HepG2 (cell line): ENCODE measurements around the gene ZNF697. TPM values are rescaled to one million over a fixed set of nuclear protein-coding genes. Genes with fewer than 3 reads are reported as not detected.

Experiments
- ATAC-seq: fragments of 200-7000 bp; cut with Tn5 transposase; 3 replicates; pipeline ENCODE4 v1.9.1; 2020; ENCODE audit warnings: mild to moderate bottlenecking, moderate library complexity
- BruUV-seq: library from RNA; stranded (reverse); fragments of 400-500 nt; replicated peaks from 2 replicates; lab custom pipeline; 2021; lab: Mats Ljungman, UMichigan
- CTCF ChIA-PET: fragments of 300-600 bp; formaldehyde crosslinking; extraction: SDS; loops from one replicate; lab custom pipeline; 2021; ENCODE audit warnings: low total read pairs, inconsistent platforms, low intra/inter-chr PET ratio; lab: Yijun Ruan, JAX
- POLR2A ChIA-PET: fragments of 350-600 bp; sonication (Branson Sonifier 250); formaldehyde crosslinking; loops from one replicate; lab custom pipeline; 2020; ENCODE audit warnings: antibody characterized with exemption, inconsistent platforms; lab: Yijun Ruan, JAX
- DNase-seq: peaks from one replicate; pipeline ENCODE4 v3.0.0-alpha.2; 2015; ENCODE audit warnings: low spot score
- FAIRE-seq: peaks from 3 replicates; lab custom pipeline; 2011; peaks lifted over from hg19 to GRCh38; lab: Jason Lieb, UNC
- H2AFZ ChIP-seq: one replicate; pipeline ENCODE4 v1.6.1; 2011; ENCODE audit warnings: low read length, inconsistent platforms
- H3K27ac ChIP-seq: fragments of 300-600 bp; 3 replicates; pipeline ENCODE4 v1.8.0; 2011; ENCODE audit warnings: mixed run types, mild to moderate bottlenecking, mixed read lengths, low read length, inconsistent platforms; ENCODE audit not compliant: insufficient read depth; ENCODE audit errors: extremely low read length
- H3K27me3 ChIP-seq, 2 experiments: fragments of 200-600 bp in 1 of 2; 2 replicates in 1 of 2; 3 replicates in 1 of 2; pipeline versions ENCODE4 v1.6.0 to v1.8.0; 2011; ENCODE audit warnings: low read length in 2 of 2, mild to moderate bottlenecking in 2 of 2, moderate library complexity in 2 of 2, inconsistent platforms in 1 of 2; ENCODE audit not compliant: insufficient read depth in 2 of 2, control insufficient read depth in 1 of 2
- H3K36me3 ChIP-seq, 2 experiments: fragments of 200-600 bp in 1 of 2; replicated peaks in 1 of 2; 2 replicates in 1 of 2; 3 replicates in 1 of 2; pipeline versions ENCODE4 v1.5.1 to v1.8.0; 2011; ENCODE audit warnings: low read length in 2 of 2, inconsistent platforms in 1 of 2; ENCODE audit not compliant: insufficient read depth in 2 of 2, control insufficient read depth in 1 of 2
- H3K4me1 ChIP-seq: 2 replicates; pipeline ENCODE4 v1.5.1; 2012; ENCODE audit warnings: low read length, inconsistent platforms; ENCODE audit not compliant: insufficient read depth
- H3K4me2 ChIP-seq: 2 replicates; pipeline ENCODE4 v1.6.0; 2011; ENCODE audit warnings: low read depth, low read length, inconsistent platforms
- H3K4me3 ChIP-seq, 3 experiments: fragments of 200-600 bp in 1 of 3; sonication (generic), shearing (Covaris generic) in 1 of 3; replicated peaks in 1 of 3; 2 replicates each; pipeline ENCODE4 v1.5.1; 2011 to 2016; ENCODE audit warnings: low read length in 3 of 3, inconsistent platforms in 2 of 3, low read depth in 2 of 3, mild to moderate bottlenecking in 2 of 3, control low read depth in 1 of 3, mixed read lengths in 1 of 3; ENCODE audit not compliant: insufficient read depth in 1 of 3
- H3K79me2 ChIP-seq: one replicate; pipeline ENCODE4 v1.6.1; 2011; ENCODE audit warnings: low read length, inconsistent platforms; ENCODE audit not compliant: insufficient read depth
- H3K9ac ChIP-seq: 2 replicates; pipeline ENCODE4 v1.6.0; 2011; ENCODE audit warnings: mild to moderate bottlenecking, low read depth, low read length, inconsistent platforms; ENCODE audit not compliant: insufficient read depth
- H3K9me3 ChIP-seq: 2 replicates; pipeline ENCODE4 v1.5.1; 2012; ENCODE audit warnings: mild to moderate bottlenecking, low read length
- H4K20me1 ChIP-seq: 2 replicates; pipeline ENCODE4 v1.6.0; 2011; ENCODE audit warnings: inconsistent platforms, mild to moderate bottlenecking, low read length, moderate library complexity; ENCODE audit not compliant: insufficient read depth
- CEBPB ChIP-seq: IDR thresholded peaks from 2 replicates; pipeline ENCODE4 v1.6.1; 2011; ENCODE audit warnings: low read depth, low read length, improper control_type of control experiment, borderline replicate concordance
- HOXA5 ChIP-seq: sonication (generic); formaldehyde crosslinking; IDR thresholded peaks from 2 replicates; pipeline ENCODE4 v1.4.0; 2020; ENCODE audit warnings: missing genetic modification reagents
- JUND ChIP-seq: sonication (generic); formaldehyde crosslinking; IDR thresholded peaks from 2 replicates; pipeline ENCODE4 v1.8.0; 2022; ENCODE audit warnings: mild to moderate bottlenecking, missing genetic modification reagents
- RFX3 ChIP-seq: IDR thresholded peaks from 2 replicates; pipeline ENCODE4 v1.6.1; 2016; ENCODE audit warnings: missing biosample characterization, missing genetic modification reagents
- SMARCC2 ChIP-seq: fragments of 450-650 bp; IDR thresholded peaks from 2 replicates; pipeline ENCODE4 v1.6.1; 2017; ENCODE audit warnings: antibody characterized with exemption, mild to moderate bottlenecking
- ZNF224 ChIP-seq: sonication (generic); formaldehyde crosslinking; IDR thresholded peaks from 2 replicates; pipeline ENCODE4 v1.5.0; 2020; ENCODE audit warnings: mild to moderate bottlenecking, missing genetic modification reagents
- ZNF614 ChIP-seq: IDR thresholded peaks from 2 replicates; pipeline ENCODE4 v1.6.1; 2018; ENCODE audit warnings: missing biosample characterization, missing genetic modification reagents, inconsistent platforms, borderline replicate concordance
- WGBS: methylation state at CpG from one replicate; pipeline ENCODE4 v1.1.6; 2017; ENCODE audit warnings: low lambda C conversion rate; 5-methylcytosine and 5-hydroxymethylcytosine counted together
- in situ Hi-C: cut with HindIII; loops from 2 replicates; pipeline ENCODE4 v1.10.0; 2017; ENCODE audit warnings: low pct_unique_long_range_greater_than_20kb; ENCODE audit not compliant: extremely low pct_ligation_motif_present
- intact Hi-C: fragments of 100-400 bp; cut with micrococcal nuclease; formaldehyde crosslinking; loops from one replicate; pipeline ENCODE4 v1.10.0; 2022; ENCODE audit not compliant: unreplicated experiment
- polyA plus RNA-seq, 8 experiments: library from polyadenylated mRNA; depleted of rRNA in 3 of 8; stranded (reverse) in 7 of 8; unstranded in 1 of 8; fragments of >200 nt; fragmentation: Illumina TruSeq in 4 of 8; extraction: Trizol in 4 of 8; gene quantifications; 2 replicates each; pipeline versions ENCODE4 v1.2.1 to v1.2.3, GENCODE V29; 2011 to 2016; ENCODE audit warnings: low read depth in 4 of 8, missing spikeins in 1 of 8, mixed read lengths in 1 of 8; ENCODE audit not compliant: insufficient read depth in 1 of 8
- total RNA-seq, 5 experiments: library from RNA; depleted of rRNA; stranded (reverse); fragments of >200 nt; fragmentation: Illumina TruSeq; extraction: Trizol; gene quantifications; 2 replicates each; pipeline ENCODE4 v1.2.3, GENCODE V29; 2016; ENCODE audit warnings: low read depth in 1 of 5

The ZNF697 gene
- total and polyA plus RNA-seq, 2 of the 13 experiments (the other 11 are each of a cell fraction or from before 2014, with no cell fraction given): 2.3 to 7.1 TPM

DNA sequence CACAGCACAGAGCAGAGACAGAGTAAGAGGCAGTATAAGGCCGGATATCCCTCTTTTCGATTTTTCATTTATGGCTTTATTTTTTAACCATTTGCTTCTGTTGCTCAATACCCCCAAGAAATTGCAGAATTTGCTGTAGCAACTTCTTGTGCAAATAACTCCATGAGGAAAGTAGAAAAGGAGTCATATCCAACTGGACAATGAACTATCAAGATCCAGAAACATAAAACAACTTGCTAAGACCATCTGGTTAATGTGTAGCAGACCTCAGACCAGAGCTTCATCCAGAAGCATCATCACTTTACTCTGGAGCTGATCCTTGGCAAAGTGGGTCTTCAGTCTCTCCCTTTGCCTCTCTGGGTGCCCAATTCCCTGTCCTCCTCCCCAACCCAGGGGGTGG lies 45.9 kb downstream of the ZNF697 start:
- no peak overlapping the region for H3K4me2 ChIP-seq
- no peaks in the 10 kb centered on the region for H3K27me3 ChIP-seq
- no peaks in the 10 kb centered on the region for H4K20me1 ChIP-seq
- POLR2A ChIA-PET: no interaction called here
- no peak overlapping the region for H2AFZ ChIP-seq
- no TSS peak for BruUV-seq
- FAIRE-seq: no peak
- H3K9ac ChIP-seq: no peak overlapping the region
- no peaks in the 10 kb centered on the region for H3K9me3 ChIP-seq
- no peak for TF ChIP-seq RFX3 (CRISPR knock-in tag)
- no peak for TF ChIP-seq HOXA5 (CRISPR knock-in tag)
- peak; percentile 46; the same call in 1 of the 2 replicates for TF ChIP-seq CEBPB
- no peak for TF ChIP-seq ZNF614 (CRISPR knock-in tag)
- no peak for TF ChIP-seq SMARCC2
- no peak for TF ChIP-seq ZNF224
- H3K36me3 ChIP-seq: no peaks in the 10 kb centered on the region
- no peak overlapping the region for H3K4me3 ChIP-seq
- peak; percentile 34; the same call in 2 of the 3 replicates for ATAC-seq
- in situ Hi-C loops: no loop called here
- no peak for DNase-seq
- H3K27ac ChIP-seq: no peak overlapping the region
- no peaks in the 10 kb centered on the region for H3K79me2 ChIP-seq
- H3K4me1 ChIP-seq: peaks cover 16% of the 10 kb centered on the region
- CTCF ChIA-PET: no interaction called here
- WGBS: 0% methylated on average over 2 of the region's 2 CpGs
- intact Hi-C loops: no loop called here

GRCh38 chr1:119600976-119601375 lies 47.1 kb downstream of the ZNF697 start:
- Histone ChIP-seq H3K79me2 (no peaks in the 10 kb centered on the region), H3K9me3 (no peaks in the 10 kb centered on the region), H3K4me1 (peaks cover 16% of the 10 kb centered on the region), H3K4me2 (no peak overlapping the region), H2AFZ (no peak overlapping the region), H3K9ac (no peak overlapping the region)
- CTCF ChIA-PET: no interaction called here
- FAIRE-seq (no peak), DNase-seq (no peak), ATAC-seq (no peak)
- intact Hi-C loops (no loop called here), in situ Hi-C loops (no loop called here)
- POLR2A ChIA-PET: no interaction called here
- WGBS: 69% methylated on average over 1 of the region's 1 CpG
- TF ChIP-seq JUND (CRISPR knock-in tag): no peak
- TF ChIP-seq, all 625 proteins: peak for 0
- no peaks in the 10 kb centered on the region for H4K20me1 ChIP-seq
- no peaks in the 10 kb centered on the region for H3K27me3 ChIP-seq
- no peaks in the 10 kb centered on the region for H3K36me3 ChIP-seq
- H3K27ac ChIP-seq: no peak overlapping the region
- H3K4me3 ChIP-seq: no peak overlapping the region
- no TSS peak for BruUV-seq
